HG03175 (cell line): Measurements from ENCODE around the gene LUZP2.
"Not testable (repeated sequence)": the region's sequence is repeated elsewhere in the genome, so short reads cannot be mapped to it uniquely, and the experiment has no call there.

Experiments
- ATAC-seq: cut with Tn5 transposase; IDR thresholded peaks from one replicate; pipeline ENCODE4 v1.9.1; 2021; ENCODE audit warnings: mild to moderate bottlenecking, moderate library complexity; ENCODE audit not compliant: unreplicated experiment

LUZP2 gene

GRCh38 chr11:24890426-24890825 is 393.6 kb downstream of the LUZP2 start:
- ATAC-seq: no peak

- ATAC-seq: not testable (repeated sequence)
Observed at GRCh38 chr11:24891845-24892492, 395.1 kb downstream of the LUZP2 start.

GRCh38 chr11:24896118-24896835 is 399.4 kb downstream of the LUZP2 start:
- ATAC-seq: no peak

- ATAC-seq: no peak
Observed at GRCh38 chr11:24900514-24900913, 403.7 kb downstream of the LUZP2 start.

- ATAC-seq: no peak
Observed at GRCh38 chr11:24900960-24901549, 404.2 kb downstream of the LUZP2 start.

- ATAC-seq: no peak
Observed at GRCh38 chr11:24903555-24903954, 406.7 kb downstream of the LUZP2 start.

GRCh38 chr11:24925091-24925490 is 428.2 kb downstream of the LUZP2 start:
- no peak for ATAC-seq

- no peak for ATAC-seq
Observed at GRCh38 chr11:24932110-24933000, 435.5 kb downstream of the LUZP2 start.

- no peak for ATAC-seq
Observed at GRCh38 chr11:24934733-24935439, 438.0 kb downstream of the LUZP2 start.

GRCh38 chr11:24944891-24945290 is 448.0 kb downstream of the LUZP2 start:
- ATAC-seq: no peak

- no peak for ATAC-seq
Observed at GRCh38 chr11:24949406-24949805, 452.6 kb downstream of the LUZP2 start.

GRCh38 chr11:24963852-24964251 is 467.0 kb downstream of the LUZP2 start:
- no peak for ATAC-seq

- ATAC-seq: no peak
Observed at GRCh38 chr11:24965748-24966147, 468.9 kb downstream of the LUZP2 start.

- not testable (repeated sequence) for ATAC-seq
Observed at GRCh38 chr11:24993903-24994302, 497.1 kb downstream of the LUZP2 start.

- not testable (repeated sequence) for ATAC-seq
Observed at GRCh38 chr11:24999929-25000328, 503.1 kb downstream of the LUZP2 start.

- no peak for ATAC-seq
Observed at GRCh38 chr11:25037431-25037830, 540.6 kb downstream of the LUZP2 start.

- ATAC-seq: no peak
Observed at GRCh38 chr11:25038131-25038530, 541.3 kb downstream of the LUZP2 start.

- no peak for ATAC-seq
Observed at GRCh38 chr11:25039165-25039564, 542.3 kb downstream of the LUZP2 start.

- no peak for ATAC-seq
Observed at GRCh38 chr11:25048632-25049031, 551.8 kb downstream of the LUZP2 start.

- ATAC-seq: no peak
Observed at GRCh38 chr11:25052844-25053243, 556.0 kb downstream of the LUZP2 start.

- no peak for ATAC-seq
Observed at GRCh38 chr11:25057861-25058260, 561.0 kb downstream of the LUZP2 start.
